Measurements from ENCODE around the gene CLN6.

DNA sequence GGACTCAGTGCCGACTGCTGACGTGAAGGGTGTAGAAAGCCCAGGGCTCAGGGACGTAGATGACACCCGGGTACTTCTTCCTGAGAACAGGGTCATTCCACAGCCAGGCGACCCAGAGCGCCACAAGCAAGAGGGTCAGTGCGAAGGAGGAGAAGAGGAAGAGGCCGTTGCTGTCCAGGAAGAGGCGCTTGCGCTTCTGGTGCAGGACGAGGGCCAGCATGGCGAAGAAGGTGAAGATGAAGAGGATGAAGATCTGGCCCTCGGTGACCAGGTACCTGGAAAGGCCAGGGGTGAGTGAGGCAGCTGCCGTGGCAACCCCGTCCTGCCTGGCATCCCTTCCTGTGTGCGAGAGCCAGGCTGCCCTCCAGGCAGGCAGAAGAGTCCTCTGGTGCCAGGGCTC lies 21.4 kb downstream of the CLN6 start:
- no peak for TF ChIP-seq POLR2A (IDR thresholded peaks at IDR 0.05)
- TF ChIP-seq, protein P1, sequence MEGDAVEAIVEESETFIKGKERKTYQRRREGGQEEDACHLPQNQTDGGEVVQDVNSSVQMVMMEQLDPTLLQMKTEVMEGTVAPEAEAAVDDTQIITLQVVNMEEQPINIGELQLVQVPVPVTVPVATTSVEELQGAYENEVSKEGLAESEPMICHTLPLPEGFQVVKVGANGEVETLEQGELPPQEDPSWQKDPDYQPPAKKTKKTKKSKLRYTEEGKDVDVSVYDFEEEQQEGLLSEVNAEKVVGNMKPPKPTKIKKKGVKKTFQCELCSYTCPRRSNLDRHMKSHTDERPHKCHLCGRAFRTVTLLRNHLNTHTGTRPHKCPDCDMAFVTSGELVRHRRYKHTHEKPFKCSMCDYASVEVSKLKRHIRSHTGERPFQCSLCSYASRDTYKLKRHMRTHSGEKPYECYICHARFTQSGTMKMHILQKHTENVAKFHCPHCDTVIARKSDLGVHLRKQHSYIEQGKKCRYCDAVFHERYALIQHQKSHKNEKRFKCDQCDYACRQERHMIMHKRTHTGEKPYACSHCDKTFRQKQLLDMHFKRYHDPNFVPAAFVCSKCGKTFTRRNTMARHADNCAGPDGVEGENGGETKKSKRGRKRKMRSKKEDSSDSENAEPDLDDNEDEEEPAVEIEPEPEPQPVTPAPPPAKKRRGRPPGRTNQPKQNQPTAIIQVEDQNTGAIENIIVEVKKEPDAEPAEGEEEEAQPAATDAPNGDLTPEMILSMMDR (IDR thresholded peaks at IDR 0.05): no peak

Measured in esophagus squamous epithelium (tissue), 4 donors.